ENCODE results near the gene HOTAIR. TPM values are rescaled to one million over a fixed set of nuclear protein-coding genes. Genes with fewer than 3 reads are reported as not detected.

HOTAIR gene
- total and polyA plus RNA-seq, 4 donors = not detected

DNA sequence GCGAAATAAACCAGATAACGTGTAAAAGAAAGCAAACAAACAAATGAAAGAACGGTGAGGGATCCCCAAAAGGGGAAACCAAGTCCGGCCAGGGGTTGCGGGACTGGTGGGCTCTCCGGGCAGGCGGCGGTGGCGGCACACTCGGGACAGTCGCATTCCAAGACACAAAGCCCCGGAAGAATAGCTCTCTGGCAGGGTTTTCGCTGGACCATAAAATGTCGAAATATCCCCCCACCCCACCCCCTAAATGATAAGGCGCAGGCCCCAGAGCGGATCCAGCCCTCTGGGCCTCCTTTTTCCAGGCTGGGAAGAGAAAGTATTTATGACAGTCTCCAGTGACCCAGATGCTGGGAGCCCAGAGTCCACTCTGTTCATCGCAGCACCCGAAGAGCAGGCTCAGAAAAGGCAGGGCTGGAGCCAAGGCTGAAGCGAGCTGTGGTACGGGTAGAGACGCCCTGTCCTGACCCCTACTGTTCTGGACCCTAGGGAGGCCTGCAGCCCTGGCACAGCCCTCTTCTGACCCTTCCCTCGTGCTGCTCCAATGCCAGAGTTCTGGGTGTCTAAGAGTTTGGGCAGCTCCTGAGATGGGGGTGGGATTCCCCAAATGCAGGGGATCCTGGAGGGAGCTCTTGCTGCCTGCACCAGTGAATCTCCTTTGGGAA is 31.9 kb upstream of the HOTAIR start:
- Histone ChIP-seq H3K9ac (ENCODE audit: low read depth in 1 of 2, low read length in 2 of 2) (peak overlapping the region in 1 of 2 donors; percentile 67), H3K9me3 (ENCODE audit: control insufficient read depth in 4 of 4, low read length in 3 of 4) (no peaks in the 10 kb centered on the region), H3K27me3 (ENCODE audit: control insufficient read depth in 4 of 4, insufficient read depth in 4 of 4, low read length in 3 of 4) (peaks cover under 1 to 51% (median 15%) of the 10 kb centered on the region in 4 donors), H3K4me1 (ENCODE audit: control insufficient read depth in 4 of 4, insufficient read depth in 4 of 4, low read length in 3 of 4) (peaks cover 0 to 15% (median 9%) of the 10 kb centered on the region in 4 donors), H3K27ac (ENCODE audit: low read depth in 1 of 2, low read length in 2 of 2) (no peak overlapping the region), H3K4me3 (ENCODE audit: low read depth in 1 of 3, low read length in 3 of 3) (peak overlapping the region in 1 of 3 donors; percentile 30), H3K36me3 (ENCODE audit: control insufficient read depth in 4 of 4, insufficient read depth in 3 of 4, low read depth in 1 of 4, low read length in 3 of 4) (no peaks in the 10 kb centered on the region)
- WGBS = 10% methylated on average over 22 of the region's 22 CpGs
- no peak for DNase-seq (ENCODE audit: low spot score)
- TF ChIP-seq, protein P1, sequence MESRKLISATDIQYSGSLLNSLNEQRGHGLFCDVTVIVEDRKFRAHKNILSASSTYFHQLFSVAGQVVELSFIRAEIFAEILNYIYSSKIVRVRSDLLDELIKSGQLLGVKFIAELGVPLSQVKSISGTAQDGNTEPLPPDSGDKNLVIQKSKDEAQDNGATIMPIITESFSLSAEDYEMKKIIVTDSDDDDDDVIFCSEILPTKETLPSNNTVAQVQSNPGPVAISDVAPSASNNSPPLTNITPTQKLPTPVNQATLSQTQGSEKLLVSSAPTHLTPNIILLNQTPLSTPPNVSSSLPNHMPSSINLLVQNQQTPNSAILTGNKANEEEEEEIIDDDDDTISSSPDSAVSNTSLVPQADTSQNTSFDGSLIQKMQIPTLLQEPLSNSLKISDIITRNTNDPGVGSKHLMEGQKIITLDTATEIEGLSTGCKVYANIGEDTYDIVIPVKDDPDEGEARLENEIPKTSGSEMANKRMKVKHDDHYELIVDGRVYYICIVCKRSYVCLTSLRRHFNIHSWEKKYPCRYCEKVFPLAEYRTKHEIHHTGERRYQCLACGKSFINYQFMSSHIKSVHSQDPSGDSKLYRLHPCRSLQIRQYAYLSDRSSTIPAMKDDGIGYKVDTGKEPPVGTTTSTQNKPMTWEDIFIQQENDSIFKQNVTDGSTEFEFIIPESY (IDR thresholded peaks at IDR 0.05) = no peak
- TF ChIP-seq HNF4G (IDR thresholded peaks at IDR 0.05) = no peak
- TF ChIP-seq NR2F2 (IDR thresholded peaks at IDR 0.05) = no peak
- TF ChIP-seq, protein P2, sequence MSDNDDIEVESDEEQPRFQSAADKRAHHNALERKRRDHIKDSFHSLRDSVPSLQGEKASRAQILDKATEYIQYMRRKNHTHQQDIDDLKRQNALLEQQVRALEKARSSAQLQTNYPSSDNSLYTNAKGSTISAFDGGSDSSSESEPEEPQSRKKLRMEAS (IDR thresholded peaks at IDR 0.05) = no peak
- TF ChIP-seq SP1 (IDR thresholded peaks at IDR 0.05) = no peak
- no peak for TF ChIP-seq HNF4A (conservative IDR thresholded peaks at IDR 0.05)
- TF ChIP-seq JUND (IDR thresholded peaks at IDR 0.05) = no peak
- no peak for TF ChIP-seq GABPA (IDR thresholded peaks at IDR 0.05 in 1 of 2, conservative IDR thresholded peaks at IDR 0.05 in 1 of 2)
- TF ChIP-seq, protein P3, sequence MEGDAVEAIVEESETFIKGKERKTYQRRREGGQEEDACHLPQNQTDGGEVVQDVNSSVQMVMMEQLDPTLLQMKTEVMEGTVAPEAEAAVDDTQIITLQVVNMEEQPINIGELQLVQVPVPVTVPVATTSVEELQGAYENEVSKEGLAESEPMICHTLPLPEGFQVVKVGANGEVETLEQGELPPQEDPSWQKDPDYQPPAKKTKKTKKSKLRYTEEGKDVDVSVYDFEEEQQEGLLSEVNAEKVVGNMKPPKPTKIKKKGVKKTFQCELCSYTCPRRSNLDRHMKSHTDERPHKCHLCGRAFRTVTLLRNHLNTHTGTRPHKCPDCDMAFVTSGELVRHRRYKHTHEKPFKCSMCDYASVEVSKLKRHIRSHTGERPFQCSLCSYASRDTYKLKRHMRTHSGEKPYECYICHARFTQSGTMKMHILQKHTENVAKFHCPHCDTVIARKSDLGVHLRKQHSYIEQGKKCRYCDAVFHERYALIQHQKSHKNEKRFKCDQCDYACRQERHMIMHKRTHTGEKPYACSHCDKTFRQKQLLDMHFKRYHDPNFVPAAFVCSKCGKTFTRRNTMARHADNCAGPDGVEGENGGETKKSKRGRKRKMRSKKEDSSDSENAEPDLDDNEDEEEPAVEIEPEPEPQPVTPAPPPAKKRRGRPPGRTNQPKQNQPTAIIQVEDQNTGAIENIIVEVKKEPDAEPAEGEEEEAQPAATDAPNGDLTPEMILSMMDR (IDR thresholded peaks at IDR 0.05; ENCODE audit: low read depth, low read length, missing input control) = no peak
- no peak for TF ChIP-seq YY1 (IDR thresholded peaks at IDR 0.05)
- no peak for TF ChIP-seq TAF1 (conservative IDR thresholded peaks at IDR 0.05)
- TF ChIP-seq, protein P4, sequence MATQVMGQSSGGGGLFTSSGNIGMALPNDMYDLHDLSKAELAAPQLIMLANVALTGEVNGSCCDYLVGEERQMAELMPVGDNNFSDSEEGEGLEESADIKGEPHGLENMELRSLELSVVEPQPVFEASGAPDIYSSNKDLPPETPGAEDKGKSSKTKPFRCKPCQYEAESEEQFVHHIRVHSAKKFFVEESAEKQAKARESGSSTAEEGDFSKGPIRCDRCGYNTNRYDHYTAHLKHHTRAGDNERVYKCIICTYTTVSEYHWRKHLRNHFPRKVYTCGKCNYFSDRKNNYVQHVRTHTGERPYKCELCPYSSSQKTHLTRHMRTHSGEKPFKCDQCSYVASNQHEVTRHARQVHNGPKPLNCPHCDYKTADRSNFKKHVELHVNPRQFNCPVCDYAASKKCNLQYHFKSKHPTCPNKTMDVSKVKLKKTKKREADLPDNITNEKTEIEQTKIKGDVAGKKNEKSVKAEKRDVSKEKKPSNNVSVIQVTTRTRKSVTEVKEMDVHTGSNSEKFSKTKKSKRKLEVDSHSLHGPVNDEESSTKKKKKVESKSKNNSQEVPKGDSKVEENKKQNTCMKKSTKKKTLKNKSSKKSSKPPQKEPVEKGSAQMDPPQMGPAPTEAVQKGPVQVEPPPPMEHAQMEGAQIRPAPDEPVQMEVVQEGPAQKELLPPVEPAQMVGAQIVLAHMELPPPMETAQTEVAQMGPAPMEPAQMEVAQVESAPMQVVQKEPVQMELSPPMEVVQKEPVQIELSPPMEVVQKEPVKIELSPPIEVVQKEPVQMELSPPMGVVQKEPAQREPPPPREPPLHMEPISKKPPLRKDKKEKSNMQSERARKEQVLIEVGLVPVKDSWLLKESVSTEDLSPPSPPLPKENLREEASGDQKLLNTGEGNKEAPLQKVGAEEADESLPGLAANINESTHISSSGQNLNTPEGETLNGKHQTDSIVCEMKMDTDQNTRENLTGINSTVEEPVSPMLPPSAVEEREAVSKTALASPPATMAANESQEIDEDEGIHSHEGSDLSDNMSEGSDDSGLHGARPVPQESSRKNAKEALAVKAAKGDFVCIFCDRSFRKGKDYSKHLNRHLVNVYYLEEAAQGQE (IDR thresholded peaks at IDR 0.05) = no peak
- no peak for TF ChIP-seq FOXA2 (IDR thresholded peaks at IDR 0.05)

DNA sequence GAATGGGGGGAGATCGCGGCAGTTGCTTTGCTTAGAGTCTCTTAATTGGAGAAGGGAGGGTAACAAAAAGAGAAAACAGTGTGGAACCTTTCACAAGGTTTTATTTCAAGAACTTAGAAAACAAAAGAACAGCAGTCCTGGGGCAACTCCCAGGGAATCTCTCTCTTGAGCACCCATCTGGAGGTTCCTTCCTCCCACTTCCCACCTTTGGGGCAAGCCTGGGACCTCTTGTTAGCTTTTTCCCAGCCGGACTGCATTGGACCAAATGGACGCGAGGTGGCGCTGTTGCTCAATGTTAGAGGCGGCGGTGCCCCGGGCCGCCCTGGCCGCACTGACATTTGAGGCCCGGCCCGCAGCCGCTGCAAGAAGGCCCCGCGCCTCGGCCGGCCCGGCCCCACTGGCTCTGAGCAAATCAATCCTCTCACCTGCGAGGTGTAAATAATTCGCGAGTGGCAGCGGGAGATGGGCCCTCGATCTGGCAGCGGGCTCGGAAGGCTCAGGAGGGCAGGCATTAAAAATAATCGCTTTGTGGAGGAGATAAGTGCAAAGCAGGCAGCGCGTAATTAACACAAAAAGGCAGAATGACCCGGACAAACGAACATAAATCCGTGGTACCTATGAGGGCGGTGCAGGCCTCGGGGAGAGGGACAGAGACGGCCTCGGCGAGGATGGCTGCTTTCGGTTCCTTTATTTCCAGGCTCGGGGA is 31.3 kb upstream of the HOTAIR start:
- Histone ChIP-seq H3K27ac (ENCODE audit: low read depth in 1 of 2, low read length in 2 of 2) (no peak overlapping the region), H3K4me3 (ENCODE audit: low read depth in 1 of 3, low read length in 3 of 3) (peak overlapping the region in 2 of 3 donors; percentile 30 to 39), H3K9ac (ENCODE audit: low read depth in 1 of 2, low read length in 2 of 2) (peak overlapping the region in 1 of 2 donors; percentile 67), H3K4me1 (ENCODE audit: control insufficient read depth in 4 of 4, insufficient read depth in 4 of 4, low read length in 3 of 4) (peaks cover 0 to 15% (median 9%) of the 10 kb centered on the region in 4 donors), H3K36me3 (ENCODE audit: control insufficient read depth in 4 of 4, insufficient read depth in 3 of 4, low read depth in 1 of 4, low read length in 3 of 4) (no peaks in the 10 kb centered on the region), H3K27me3 (ENCODE audit: control insufficient read depth in 4 of 4, insufficient read depth in 4 of 4, low read length in 3 of 4) (peaks cover 5 to 53% (median 12%) of the 10 kb centered on the region in 4 donors), H3K9me3 (ENCODE audit: control insufficient read depth in 4 of 4, low read length in 3 of 4) (no peaks in the 10 kb centered on the region)
- WGBS = 3% methylated on average over 39 of the region's 39 CpGs
- TF ChIP-seq, protein P3 (IDR thresholded peaks at IDR 0.05; ENCODE audit: low read depth, low read length, missing input control) = peak; percentile 97
- TF ChIP-seq HNF4G (IDR thresholded peaks at IDR 0.05) (no peak), RAD21 (IDR thresholded peaks at IDR 0.05) (peak; percentile 91 to 92)
- peak; percentile 86 for DNase-seq (ENCODE audit: low spot score)
